SK-N-SH treated with all-trans-retinoic acid at 6 μM for 48 hours (cell line): ENCODE results near the gene SYT6.

Experiments
- BACH2 ChIP-seq: fragments of 250-450 bp; sonication (Bioruptor Pico); IDR thresholded peaks from 2 replicates; pipeline ENCODE4 v1.9.0; 2021; ENCODE audit warnings: mild to moderate bottlenecking, borderline replicate concordance
- CREB5 ChIP-seq: fragments of 250-450 bp; sonication (Bioruptor Pico); IDR thresholded peaks from 2 replicates; pipeline ENCODE4 v1.5.1; 2020; ENCODE audit warnings: low read depth, mild to moderate bottlenecking, moderate library complexity
- CSRNP3 ChIP-seq: fragments of 250-450 bp; sonication (Bioruptor Pico); IDR thresholded peaks from 2 replicates; pipeline ENCODE4 v1.5.1; 2021; ENCODE audit warnings: mild to moderate bottlenecking, moderate library complexity
- GLIS3 ChIP-seq: fragments of 250-450 bp; sonication (Bioruptor Pico); IDR thresholded peaks from 2 replicates; pipeline ENCODE4 v1.5.0; 2020; ENCODE audit warnings: mild to moderate bottlenecking, moderate library complexity
- PATZ1 ChIP-seq: fragments of 250-450 bp; sonication (Bioruptor Pico); IDR thresholded peaks from 2 replicates; pipeline ENCODE4 v1.8.0; 2020; ENCODE audit warnings: mild to moderate bottlenecking, moderate library complexity, borderline replicate concordance
- RARB ChIP-seq: fragments of 250-450 bp; sonication (Bioruptor Pico); IDR thresholded peaks from 2 replicates; pipeline ENCODE4 v1.8.0; 2021; ENCODE audit warnings: mild to moderate bottlenecking, moderate library complexity
- SNAI2 ChIP-seq: fragments of 250-450 bp; sonication (Bioruptor Pico); IDR thresholded peaks from 2 replicates; pipeline ENCODE4 v1.5.0; 2020; ENCODE audit warnings: mild to moderate bottlenecking, moderate library complexity
- ZFP3 ChIP-seq: fragments of 250-450 bp; sonication (Bioruptor Pico); IDR thresholded peaks from 2 replicates; pipeline ENCODE4 v1.5.0; 2020; ENCODE audit warnings: mild to moderate bottlenecking, moderate library complexity
- ZFP30 ChIP-seq: fragments of 450-650 bp; formaldehyde crosslinking; IDR thresholded peaks from 2 replicates; pipeline ENCODE4 v1.5.0; 2022; ENCODE audit warnings: mild to moderate bottlenecking, moderate library complexity

DNA sequence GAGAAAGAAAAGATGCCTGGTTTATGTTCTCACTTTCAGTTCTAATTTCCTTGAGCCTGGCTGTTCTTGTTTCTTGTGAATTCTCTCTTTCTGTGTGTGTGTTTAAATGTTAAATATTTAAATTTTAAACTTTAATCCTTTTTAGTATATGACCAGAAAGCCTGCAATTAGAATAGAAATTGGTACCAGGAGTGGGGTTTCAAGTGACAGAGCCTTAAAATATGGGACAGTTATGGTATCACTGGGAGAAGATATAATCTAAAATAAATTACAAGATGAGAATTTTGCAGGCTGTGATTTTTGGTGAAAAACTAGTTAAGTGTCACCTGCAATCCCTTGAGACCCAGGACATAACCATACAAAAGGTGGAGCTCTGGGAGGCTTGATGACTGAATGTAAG, 81.4 kb downstream of the SYT6 start:
- TF ChIP-seq CSRNP3 (CRISPR knock-in tag) (no peak), ZFP30 (no peak), RARB (no peak), BACH2 (CRISPR knock-in tag) (no peak), PATZ1 (no peak), SNAI2 (CRISPR knock-in tag) (no peak), CREB5 (CRISPR knock-in tag) (no peak), GLIS3 (no peak), ZFP3 (CRISPR knock-in tag) (no peak)
